IMR-90 (cell line): Measurements from ENCODE around the gene SLC9A3. TPM values are rescaled to one million over a fixed set of nuclear protein-coding genes. Genes with fewer than 3 reads are reported as not detected.

Experiments
- ATAC-seq: fragments of 200-7000 bp; cut with Tn5 transposase; 2 replicates; pipeline ENCODE4 v1.9.1; 2020; ENCODE audit warnings: low read depth, mild to moderate bottlenecking, moderate library complexity
- BruUV-seq: library from RNA; stranded (reverse); fragments of 400-500 nt; replicated peaks from 2 replicates; lab custom pipeline; 2021; lab: Mats Ljungman, UMichigan
- CTCF ChIA-PET: fragments of 300-600 bp; formaldehyde crosslinking; extraction: SDS; loops from one replicate; lab custom pipeline; 2021; ENCODE audit warnings: antibody characterized with exemption; lab: Yijun Ruan, JAX
- POLR2A ChIA-PET: fragments of 300-600 bp; sonication (Branson Sonifier 250); formaldehyde crosslinking; loops from one replicate; lab custom pipeline; 2022; ENCODE audit warnings: antibody characterized with exemption; ENCODE audit not compliant: unreplicated experiment; lab: Charles Lee
- DNase-seq: peaks from one replicate; pipeline ENCODE4 v3.0.0; 2013
- H2AFZ ChIP-seq: replicated peaks from 2 replicates; pipeline ENCODE3; 2013; ENCODE audit warnings: low read length, mild to moderate bottlenecking; ENCODE audit not compliant: poor library complexity
- H2AK5ac ChIP-seq: 2 replicates; pipeline ENCODE4 v1.6.1; 2013; ENCODE audit warnings: low read depth, low read length, inconsistent platforms
- H2AK9ac ChIP-seq: replicated peaks from 2 replicates; pipeline ENCODE3; 2013; ENCODE audit warnings: mild to moderate bottlenecking, low read depth, low read length, moderate library complexity; ENCODE audit not compliant: poor library complexity
- H2BK120ac ChIP-seq: 2 replicates; pipeline ENCODE4 v1.6.1; 2013; ENCODE audit warnings: low read depth, low read length, inconsistent platforms
- H2BK15ac ChIP-seq: 3 replicates; pipeline ENCODE4 v1.6.1; 2013; ENCODE audit warnings: low read depth, low read length, inconsistent platforms
- H2BK20ac ChIP-seq: 2 replicates; pipeline ENCODE4 v1.6.1; 2013; ENCODE audit warnings: low read depth, mild to moderate bottlenecking, inconsistent platforms, low read length, moderate library complexity
- H2BK5ac ChIP-seq: 2 replicates; pipeline ENCODE4 v1.6.1; 2013; ENCODE audit warnings: mild to moderate bottlenecking, low read depth, low read length, inconsistent platforms; ENCODE audit not compliant: poor library complexity, severe bottlenecking
- H3K14ac ChIP-seq: replicated peaks from 2 replicates; pipeline ENCODE4 v1.6.1; 2013; ENCODE audit warnings: low read depth, low read length, inconsistent platforms
- H3K18ac ChIP-seq: 2 replicates; pipeline ENCODE4 v1.6.1; 2013; ENCODE audit warnings: low read depth, low read length, control low read depth
- H3K23ac ChIP-seq: 2 replicates; pipeline ENCODE4 v1.6.1; 2013; ENCODE audit warnings: low read depth, low read length, inconsistent platforms
- H3K27ac ChIP-seq: 2 replicates; pipeline ENCODE4 v1.5.1; 2013; ENCODE audit warnings: mild to moderate bottlenecking, control low read depth, low read length; ENCODE audit not compliant: insufficient read depth
- H3K27me3 ChIP-seq: 2 replicates; pipeline ENCODE4 v1.6.1; 2013; ENCODE audit warnings: low read length; ENCODE audit not compliant: control insufficient read depth, insufficient read depth
- H3K36me3 ChIP-seq: 2 replicates; pipeline ENCODE4 v1.6.1; 2013; ENCODE audit warnings: low read length, mixed read lengths; ENCODE audit not compliant: control insufficient read depth, insufficient read depth
- H3K4ac ChIP-seq: 2 replicates; pipeline ENCODE4 v1.6.1; 2013; ENCODE audit warnings: low read depth, low read length, inconsistent platforms
- H3K4me1 ChIP-seq: 2 replicates; pipeline ENCODE4 v1.6.1; 2013; ENCODE audit warnings: low read length, mixed read lengths; ENCODE audit not compliant: control insufficient read depth, insufficient read depth
- H3K4me2 ChIP-seq: 2 replicates; pipeline ENCODE4 v1.6.1; 2013; ENCODE audit warnings: low read depth, mild to moderate bottlenecking, control low read depth, low read length, moderate library complexity
- H3K4me3 ChIP-seq: 2 replicates; pipeline ENCODE4 v1.5.1; 2013; ENCODE audit warnings: low read depth, mild to moderate bottlenecking, control low read depth, low read length, moderate library complexity; ENCODE audit not compliant: insufficient read depth
- H3K56ac ChIP-seq: 2 replicates; pipeline ENCODE4 v1.6.1; 2013; ENCODE audit warnings: low read length, inconsistent platforms; ENCODE audit not compliant: insufficient read depth; ENCODE audit errors: extremely low read depth
- H3K79me1 ChIP-seq, 2 experiments: 2 replicates each; pipeline ENCODE4 v1.6.1; 2013; ENCODE audit warnings: low read length in 2 of 2, inconsistent platforms in 1 of 2, low read depth in 1 of 2
- H3K9ac ChIP-seq: 2 replicates; pipeline ENCODE4 v1.6.1; 2013; ENCODE audit warnings: low read depth, low read length, control low read depth
- H3K9me1 ChIP-seq: 2 replicates; pipeline ENCODE4 v1.6.1; 2013; ENCODE audit warnings: low read length, inconsistent platforms; ENCODE audit not compliant: insufficient read depth
- H3K9me3 ChIP-seq: 2 replicates; pipeline ENCODE4 v1.6.1; 2013; ENCODE audit warnings: low read length; ENCODE audit not compliant: control insufficient read depth, insufficient read depth
- H4K20me1 ChIP-seq: 2 replicates; pipeline ENCODE4 v1.6.1; 2013; ENCODE audit warnings: low read length, inconsistent platforms; ENCODE audit not compliant: insufficient read depth
- H4K5ac ChIP-seq: 2 replicates; pipeline ENCODE4 v1.6.1; 2013; ENCODE audit warnings: mild to moderate bottlenecking, low read depth, low read length, control low read depth
- H4K8ac ChIP-seq, 2 experiments: 2 replicates each; pipeline ENCODE4 v1.6.1; 2013; ENCODE audit warnings: low read depth in 2 of 2, low read length in 2 of 2, control low read depth in 1 of 2, inconsistent platforms in 1 of 2
- H4K91ac ChIP-seq: 2 replicates; pipeline ENCODE4 v1.6.1; 2013; ENCODE audit warnings: low read depth, low read length, inconsistent platforms; ENCODE audit not compliant: insufficient read depth
- BHLHE40 ChIP-seq: fragments of 150-350 bp; IDR thresholded peaks from 2 replicates; pipeline ENCODE4 v1.6.1; 2016; ENCODE audit warnings: mild to moderate bottlenecking, low read depth, low read length
- CEBPB ChIP-seq: IDR thresholded peaks from 2 replicates; pipeline ENCODE4 v1.6.1; 2012; ENCODE audit warnings: low read depth, low read length, improper control_type of control experiment
- CHD1 ChIP-seq: IDR thresholded peaks from 2 replicates; pipeline ENCODE4 v1.6.1; 2012; ENCODE audit warnings: low read depth, low read length, improper control_type of control experiment
- ELK1 ChIP-seq: fragments of 150-350 bp; IDR thresholded peaks from 2 replicates; pipeline ENCODE4 v1.6.1; 2016; ENCODE audit warnings: low read depth, mild to moderate bottlenecking, low read length, moderate library complexity, borderline replicate concordance
- FOS ChIP-seq: fragments of 150-350 bp; IDR thresholded peaks from 2 replicates; pipeline ENCODE4 v1.6.1; 2016; ENCODE audit warnings: low read depth, low read length
- MAFK ChIP-seq: IDR thresholded peaks from 2 replicates; pipeline ENCODE4 v1.6.1; 2012; ENCODE audit warnings: low read depth, low read length, improper control_type of control experiment
- MAZ ChIP-seq: IDR thresholded peaks from 2 replicates; pipeline ENCODE4 v1.6.1; 2012; ENCODE audit warnings: low read depth, mild to moderate bottlenecking, low read length, improper control_type of control experiment, moderate library complexity, borderline replicate concordance
- MXI1 ChIP-seq: IDR thresholded peaks from 2 replicates; pipeline ENCODE4 v1.6.1; 2012; ENCODE audit warnings: low read depth, mild to moderate bottlenecking, low read length, moderate library complexity, borderline replicate concordance
- NFE2L2 ChIP-seq: fragments of 150-350 bp; IDR thresholded peaks from 2 replicates; pipeline ENCODE4 v1.6.1; 2016; ENCODE audit warnings: low read depth, mild to moderate bottlenecking, low read length
- POLR2A ChIP-seq: IDR thresholded peaks from 2 replicates; pipeline ENCODE4 v1.6.1; 2012; ENCODE audit warnings: mild to moderate bottlenecking, low read depth, low read length
- RAD21 ChIP-seq: IDR thresholded peaks from 2 replicates; pipeline ENCODE4 v1.6.1; 2012; ENCODE audit warnings: low read length, improper control_type of control experiment
- RCOR1 ChIP-seq: IDR thresholded peaks from 2 replicates; pipeline ENCODE4 v1.6.1; 2012; ENCODE audit warnings: mild to moderate bottlenecking, low read length, improper control_type of control experiment; ENCODE audit not compliant: insufficient replicate concordance
- RFX5 ChIP-seq: IDR thresholded peaks from 2 replicates; pipeline ENCODE4 v1.8.0; 2012; ENCODE audit warnings: low read depth, mild to moderate bottlenecking, low read length, moderate library complexity
- SMC3 ChIP-seq: fragments of 150-350 bp; IDR thresholded peaks from 2 replicates; pipeline ENCODE4 v1.6.1; 2016; ENCODE audit warnings: low read depth, mild to moderate bottlenecking, antibody characterized with exemption, low read length, moderate library complexity
- WGBS, 2 experiments: methylation state at CpG; one replicate each; pipeline versions ENCODE4 v1.1.5 to v1.1.7; 2013; ENCODE audit warnings: missing lambda C conversion rate in 2 of 2; ENCODE audit not compliant: insufficient read length in 1 of 2; ENCODE audit errors: extremely low coverage in 2 of 2; 5-methylcytosine and 5-hydroxymethylcytosine counted together
- dilution Hi-C: fragments of 300-500 bp; cut with HindIII; formaldehyde crosslinking; loops from one replicate; pipeline ENCODE4 v1.14.3; 2018; ENCODE audit warnings: low sequenced_read_pairs; ENCODE audit not compliant: unreplicated experiment
- in situ Hi-C: fragments of 300-500 bp; cut with MboI; formaldehyde crosslinking; loops from 3 replicates; pipeline ENCODE4 v1.14.3; 2019; ENCODE audit warnings: low sequenced_read_pairs, inconsistent platforms, mixed read lengths
- intact Hi-C: fragments of 100-400 bp; cut with micrococcal nuclease; formaldehyde crosslinking; loops from 2 replicates; pipeline ENCODE4 v1.10.0; 2022
- polyA plus RNA-seq, 3 experiments: library from polyadenylated mRNA; depleted of rRNA; stranded (reverse); fragments of >200 nt; gene quantifications; 2 replicates each; pipeline ENCODE4 v1.2.3, GENCODE V29; 2012; ENCODE audit warnings: low replicate concordance in 1 of 3
- total RNA-seq: library from RNA; depleted of rRNA; stranded (reverse); fragments of >200 nt; gene quantifications from 2 replicates; pipeline ENCODE4 v1.2.3, GENCODE V29; 2012
- TF ChIP-seq, protein P1 (sequence below): conservative IDR thresholded peaks from 2 replicates; pipeline ENCODE4 v1.5.1; 2012; ENCODE audit warnings: mild to moderate bottlenecking, low read depth, low read length, improper control_type of control experiment
- TF ChIP-seq, protein P2 (sequence below): fragments of 150-350 bp; IDR thresholded peaks from 2 replicates; pipeline ENCODE4 v1.6.1; 2017; ENCODE audit warnings: mild to moderate bottlenecking, antibody characterized with exemption, low read length, low read depth

The SLC9A3 gene
- total and polyA plus RNA-seq, 2 of the 4 experiments (the other 2 are of a cell fraction), result 0.72 to 1.5 TPM

DNA sequence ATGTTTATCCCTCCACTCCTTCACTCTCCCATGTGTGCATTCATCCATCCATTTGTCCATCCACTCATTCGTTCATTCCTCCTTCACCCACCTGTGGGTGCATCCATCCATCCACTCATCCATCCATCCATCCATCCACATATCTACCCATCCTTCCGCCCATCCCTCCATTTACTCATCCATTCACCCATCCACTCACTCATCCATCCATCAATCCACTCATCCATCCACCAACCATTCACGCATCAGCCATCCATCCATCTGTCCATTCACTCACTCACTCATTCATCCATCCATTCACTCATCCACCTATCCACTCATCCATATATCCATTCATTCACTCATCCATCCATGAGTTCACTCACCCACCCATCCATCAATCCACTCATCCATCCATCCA lies 7.3 kb downstream of the SLC9A3 start:
- CTCF ChIA-PET, result no interaction called here
- no peaks in the 10 kb centered on the region for H3K9me1 ChIP-seq
- H3K9me3 ChIP-seq, result no peaks in the 10 kb centered on the region
- no peak overlapping the region for H2AK5ac ChIP-seq
- H3K14ac ChIP-seq, result no peak overlapping the region
- H2BK5ac ChIP-seq, result peak overlapping the region; percentile 9
- no peak for TF ChIP-seq SMC3
- no peak for TF ChIP-seq RAD21
- no peak for TF ChIP-seq BHLHE40
- no peak for TF ChIP-seq MAFK
- TF ChIP-seq, protein P1, sequence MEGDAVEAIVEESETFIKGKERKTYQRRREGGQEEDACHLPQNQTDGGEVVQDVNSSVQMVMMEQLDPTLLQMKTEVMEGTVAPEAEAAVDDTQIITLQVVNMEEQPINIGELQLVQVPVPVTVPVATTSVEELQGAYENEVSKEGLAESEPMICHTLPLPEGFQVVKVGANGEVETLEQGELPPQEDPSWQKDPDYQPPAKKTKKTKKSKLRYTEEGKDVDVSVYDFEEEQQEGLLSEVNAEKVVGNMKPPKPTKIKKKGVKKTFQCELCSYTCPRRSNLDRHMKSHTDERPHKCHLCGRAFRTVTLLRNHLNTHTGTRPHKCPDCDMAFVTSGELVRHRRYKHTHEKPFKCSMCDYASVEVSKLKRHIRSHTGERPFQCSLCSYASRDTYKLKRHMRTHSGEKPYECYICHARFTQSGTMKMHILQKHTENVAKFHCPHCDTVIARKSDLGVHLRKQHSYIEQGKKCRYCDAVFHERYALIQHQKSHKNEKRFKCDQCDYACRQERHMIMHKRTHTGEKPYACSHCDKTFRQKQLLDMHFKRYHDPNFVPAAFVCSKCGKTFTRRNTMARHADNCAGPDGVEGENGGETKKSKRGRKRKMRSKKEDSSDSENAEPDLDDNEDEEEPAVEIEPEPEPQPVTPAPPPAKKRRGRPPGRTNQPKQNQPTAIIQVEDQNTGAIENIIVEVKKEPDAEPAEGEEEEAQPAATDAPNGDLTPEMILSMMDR, result no peak
- TF ChIP-seq, protein P2, sequence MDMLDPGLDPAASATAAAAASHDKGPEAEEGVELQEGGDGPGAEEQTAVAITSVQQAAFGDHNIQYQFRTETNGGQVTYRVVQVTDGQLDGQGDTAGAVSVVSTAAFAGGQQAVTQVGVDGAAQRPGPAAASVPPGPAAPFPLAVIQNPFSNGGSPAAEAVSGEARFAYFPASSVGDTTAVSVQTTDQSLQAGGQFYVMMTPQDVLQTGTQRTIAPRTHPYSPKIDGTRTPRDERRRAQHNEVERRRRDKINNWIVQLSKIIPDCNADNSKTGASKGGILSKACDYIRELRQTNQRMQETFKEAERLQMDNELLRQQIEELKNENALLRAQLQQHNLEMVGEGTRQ, result no peak
- TF ChIP-seq MXI1, result no peak
- TF ChIP-seq POLR2A, result no peak
- TF ChIP-seq CEBPB, result no peak
- TF ChIP-seq FOS, result no peak
- no peak for TF ChIP-seq NFE2L2
- TF ChIP-seq ELK1, result no peak
- no peak for TF ChIP-seq CHD1
- TF ChIP-seq RFX5, result no peak
- TF ChIP-seq MAZ, result no peak
- no peak for TF ChIP-seq RCOR1
- H3K56ac ChIP-seq, result no peak overlapping the region
- no peaks in the 10 kb centered on the region for H3K36me3 ChIP-seq
- no peak overlapping the region for H2AFZ ChIP-seq
- H2BK120ac ChIP-seq, result no peak overlapping the region
- H4K8ac ChIP-seq, result no peak overlapping the region
- no peak overlapping the region for H4K5ac ChIP-seq
- no peak overlapping the region for H3K4ac ChIP-seq
- WGBS, 2 experiments, result 57 to 100% methylated on average over 1 to 3 of the region's 3 CpGs
- no peak overlapping the region for H3K18ac ChIP-seq
- intact Hi-C loops (no loop called here), dilution Hi-C loops (no loop called here), in situ Hi-C loops (no loop called here)
- no peak overlapping the region for H2AK9ac ChIP-seq
- H3K27ac ChIP-seq, result no peak overlapping the region
- DNase-seq (no peak), ATAC-seq (no peak)
- H2BK20ac ChIP-seq, result no peak overlapping the region
- no peak overlapping the region for H4K91ac ChIP-seq
- no peak overlapping the region for H2BK15ac ChIP-seq
- H3K9ac ChIP-seq, result no peak overlapping the region
- no peaks in the 10 kb centered on the region for H4K20me1 ChIP-seq
- H3K4me3 ChIP-seq, result no peak overlapping the region
- no peak overlapping the region for H3K23ac ChIP-seq
- H3K27me3 ChIP-seq, result peaks cover 60% of the 10 kb centered on the region
- no TSS peak for BruUV-seq
- H3K4me1 ChIP-seq, result no peaks in the 10 kb centered on the region
- no peaks in the 10 kb centered on the region for H3K79me1 ChIP-seq
- POLR2A ChIA-PET, result no interaction called here
- H3K4me2 ChIP-seq, result no peak overlapping the region
